GM18526 (cell line): ENCODE data around the gene CDCA5.
A peak's percentile ranks its signal among the peaks of the same experiment; 100 is the strongest.

Experiments
- POLR2A ChIP-seq: IDR thresholded peaks from 3 replicates; pipeline ENCODE4 v1.6.1; 2011; ENCODE audit not compliant: insufficient read length; ENCODE audit errors: extremely low read depth

Gene CDCA5

DNA sequence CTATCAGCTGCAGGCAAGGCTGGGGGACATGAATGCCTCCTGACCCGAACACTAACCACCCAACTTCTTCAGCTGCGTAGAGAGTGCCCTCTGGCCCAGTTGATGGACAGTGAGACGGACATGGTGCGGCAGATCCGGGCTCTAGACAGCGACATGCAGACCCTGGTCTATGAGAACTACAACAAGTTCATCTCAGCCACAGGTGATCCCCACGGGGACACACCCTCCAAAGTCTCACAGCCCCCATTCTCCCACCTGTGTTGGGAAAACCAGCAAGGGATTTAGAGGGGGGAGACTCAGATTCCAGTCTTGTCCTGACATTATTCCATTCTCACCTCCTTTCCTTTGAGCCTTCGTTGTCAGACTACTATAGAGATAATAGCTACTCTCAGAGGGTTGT is 13.1 kb upstream of the CDCA5 start:
- TF ChIP-seq POLR2A: no peak

DNA sequence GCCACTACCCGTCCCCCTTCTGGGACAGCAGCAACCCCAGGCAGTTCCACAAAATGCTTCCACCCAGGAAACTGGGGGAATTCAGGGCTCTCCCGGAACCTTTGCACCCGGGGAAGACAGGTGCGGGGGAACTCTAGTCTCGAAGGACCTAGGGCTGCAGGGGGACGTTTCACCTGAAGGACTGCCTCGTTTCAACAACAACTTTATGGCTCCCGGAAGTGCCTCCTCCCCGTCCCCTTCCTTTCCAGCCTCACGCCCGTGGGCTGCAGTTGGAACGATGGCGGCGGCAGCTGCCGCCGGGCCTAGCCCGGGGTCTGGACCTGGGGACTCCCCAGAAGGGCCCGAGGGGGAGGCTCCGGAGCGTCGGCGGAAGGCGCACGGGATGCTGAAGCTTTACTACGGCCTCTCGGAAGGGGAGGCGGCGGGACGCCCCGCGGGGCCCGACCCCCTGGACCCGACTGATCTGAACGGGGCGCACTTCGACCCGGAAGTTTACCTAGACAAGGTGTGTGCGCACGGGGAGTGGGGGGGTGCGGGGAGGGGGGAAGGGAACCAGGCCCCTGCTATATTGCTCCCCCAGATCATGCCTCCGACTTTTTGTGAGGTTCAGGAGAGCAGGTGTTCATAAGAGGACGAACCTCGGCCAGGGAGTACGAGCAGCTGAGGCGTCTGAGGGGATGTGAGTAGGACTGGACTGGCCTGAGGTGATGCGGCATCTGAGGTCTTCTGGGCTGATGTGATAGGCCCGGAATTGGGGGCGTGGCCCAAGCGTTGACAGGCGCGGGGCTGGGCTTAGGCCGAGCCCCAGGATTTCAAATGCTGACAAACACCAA is 12.3 kb upstream of the CDCA5 start, which contains the start of gene VPS51:
Gene VPS51, plus strand, starts transcription at position 241 of the 833 bp plus-strand sequence. Its CDS starts 37 bp downstream, at position 278.
- TF ChIP-seq POLR2A: peak; percentile 86

DNA sequence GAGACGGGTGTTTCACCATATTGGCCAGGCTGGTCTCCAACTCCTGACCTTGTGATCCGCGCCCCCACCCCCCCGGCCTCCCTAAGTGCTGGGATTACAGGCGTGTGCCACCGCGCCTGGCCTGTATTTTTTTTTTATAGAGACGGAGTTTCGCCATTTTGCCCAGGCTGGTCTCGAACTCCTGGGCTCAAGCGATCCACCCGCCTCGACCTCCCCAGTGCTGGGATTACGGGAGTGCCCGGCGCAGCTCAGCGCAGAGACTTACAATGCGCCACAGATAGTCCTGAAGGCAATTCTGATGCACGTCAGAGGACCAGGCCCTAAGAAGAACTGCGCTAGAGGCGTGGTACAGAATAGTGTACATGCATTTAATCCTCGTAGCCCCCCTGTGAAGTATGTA is 11.6 kb upstream of the CDCA5 start:
- TF ChIP-seq POLR2A: no peak

DNA sequence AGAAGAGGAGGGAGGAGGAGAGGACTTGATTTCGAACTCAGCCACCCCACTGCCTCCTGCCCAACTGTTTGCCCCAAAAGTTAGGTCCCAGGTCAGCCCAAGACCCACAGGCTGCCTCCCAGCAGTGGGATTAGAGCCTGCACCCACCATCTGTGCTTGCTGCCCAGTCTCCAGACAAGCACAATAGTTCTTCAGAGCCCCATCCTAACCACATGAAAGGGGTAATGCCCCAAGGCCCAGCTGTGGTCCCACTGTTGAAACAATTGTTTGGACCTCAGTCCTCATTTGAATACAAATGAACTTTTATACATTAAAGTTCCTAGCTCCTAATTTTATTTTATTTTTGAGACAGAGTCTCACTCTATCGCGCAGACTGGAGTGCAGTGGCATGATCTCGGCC is 6.8 kb upstream of the CDCA5 start:
- no peak for TF ChIP-seq POLR2A

DNA sequence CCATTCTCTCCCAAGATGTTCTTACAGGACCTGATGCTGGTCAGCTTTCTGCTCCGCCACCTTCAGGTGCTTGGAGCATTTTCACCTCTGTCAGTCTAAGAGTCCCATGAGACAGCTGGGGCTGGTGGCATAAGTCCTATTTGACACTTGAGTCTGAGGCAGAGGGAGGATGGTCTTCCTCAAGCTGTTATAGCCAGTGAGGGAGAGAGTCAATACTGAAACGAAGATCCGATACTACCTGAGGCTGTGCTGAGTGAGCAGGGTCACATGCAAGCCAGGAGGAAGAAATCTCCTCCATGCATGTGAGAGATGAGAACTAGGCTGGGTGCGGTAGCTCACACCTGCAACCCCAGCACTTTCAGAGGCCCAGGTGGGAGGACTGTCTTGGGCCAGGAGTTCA is 5.8 kb upstream of the CDCA5 start:
- no peak for TF ChIP-seq POLR2A

DNA sequence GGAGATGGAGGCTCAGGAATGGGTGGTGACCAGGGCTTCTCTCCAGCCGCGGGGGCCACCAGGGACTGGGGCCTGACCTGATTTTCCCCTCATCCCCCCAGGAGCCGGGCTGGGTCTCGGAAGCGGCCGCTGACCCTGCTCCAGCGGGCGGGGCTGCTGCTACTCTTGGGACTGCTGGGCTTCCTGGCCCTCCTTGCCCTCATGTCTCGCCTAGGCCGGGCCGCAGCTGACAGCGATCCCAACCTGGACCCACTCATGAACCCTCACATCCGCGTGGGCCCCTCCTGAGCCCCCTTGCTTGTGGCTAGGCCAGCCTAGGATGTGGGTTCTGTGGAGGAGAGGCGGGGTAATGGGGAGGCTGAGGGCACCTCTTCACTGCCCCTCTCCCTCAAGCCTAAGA is 4.0 kb upstream of the CDCA5 start:
- no peak for TF ChIP-seq POLR2A

DNA sequence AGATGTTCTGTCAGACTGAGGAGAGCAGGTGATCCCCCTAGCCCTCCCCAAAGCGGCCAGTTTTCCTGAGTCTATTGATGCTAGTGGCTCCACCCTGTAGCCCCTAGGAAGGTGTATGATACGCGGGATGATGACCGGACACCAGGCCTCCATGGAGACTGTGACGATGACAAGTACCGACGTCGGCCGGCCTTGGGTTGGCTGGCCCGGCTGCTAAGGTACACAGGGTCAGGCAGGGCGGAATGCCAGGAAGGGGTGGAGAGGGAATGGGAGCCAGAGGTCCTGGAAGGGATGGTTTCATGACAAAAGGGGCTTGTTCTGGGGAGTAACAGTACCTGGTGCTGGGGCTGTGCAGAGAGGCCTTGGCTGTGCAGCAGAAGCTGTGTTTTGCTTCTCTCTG is 3.4 kb upstream of the CDCA5 start:
- TF ChIP-seq POLR2A: no peak

DNA sequence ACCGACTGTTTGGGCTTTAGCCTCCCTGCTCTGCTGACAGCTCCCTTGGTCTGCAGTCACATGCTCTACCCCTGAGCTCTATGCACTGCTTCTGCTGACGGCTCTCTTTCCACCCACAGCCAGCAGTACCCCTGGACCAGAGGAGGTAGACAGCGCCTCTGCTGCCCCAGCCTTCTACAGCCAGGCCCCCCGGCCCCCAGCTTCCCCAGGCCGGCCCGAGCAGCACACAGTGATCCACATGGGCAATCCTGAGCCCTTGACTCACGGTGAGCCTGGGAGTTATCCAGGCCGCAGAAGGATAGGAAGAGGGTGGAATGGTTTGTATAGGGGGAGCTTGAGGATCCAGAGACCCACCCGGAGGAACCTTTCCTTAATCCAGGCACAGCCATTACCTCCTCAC is 3.0 kb upstream of the CDCA5 start:
- no peak for TF ChIP-seq POLR2A

DNA sequence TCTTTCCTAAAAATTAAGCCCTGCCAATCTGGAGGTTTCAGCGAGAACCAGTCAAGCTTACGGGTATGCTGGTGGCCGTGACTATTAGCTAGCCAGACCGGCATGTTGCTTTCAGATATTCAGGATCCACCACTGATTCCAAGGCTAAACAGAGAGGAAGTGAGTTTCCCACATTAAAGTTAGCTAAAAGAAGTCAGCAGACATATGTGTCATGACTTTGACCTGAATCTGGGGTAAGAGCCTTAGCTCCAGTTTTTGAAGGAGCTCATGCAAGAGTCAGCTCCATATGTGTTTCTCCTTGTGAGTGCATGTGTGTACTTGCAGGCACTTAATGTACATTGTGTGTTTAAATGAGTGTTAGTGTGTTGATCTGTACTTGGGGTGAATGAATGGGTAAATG is 1.6 kb upstream of the CDCA5 start:
- TF ChIP-seq POLR2A: no peak

DNA sequence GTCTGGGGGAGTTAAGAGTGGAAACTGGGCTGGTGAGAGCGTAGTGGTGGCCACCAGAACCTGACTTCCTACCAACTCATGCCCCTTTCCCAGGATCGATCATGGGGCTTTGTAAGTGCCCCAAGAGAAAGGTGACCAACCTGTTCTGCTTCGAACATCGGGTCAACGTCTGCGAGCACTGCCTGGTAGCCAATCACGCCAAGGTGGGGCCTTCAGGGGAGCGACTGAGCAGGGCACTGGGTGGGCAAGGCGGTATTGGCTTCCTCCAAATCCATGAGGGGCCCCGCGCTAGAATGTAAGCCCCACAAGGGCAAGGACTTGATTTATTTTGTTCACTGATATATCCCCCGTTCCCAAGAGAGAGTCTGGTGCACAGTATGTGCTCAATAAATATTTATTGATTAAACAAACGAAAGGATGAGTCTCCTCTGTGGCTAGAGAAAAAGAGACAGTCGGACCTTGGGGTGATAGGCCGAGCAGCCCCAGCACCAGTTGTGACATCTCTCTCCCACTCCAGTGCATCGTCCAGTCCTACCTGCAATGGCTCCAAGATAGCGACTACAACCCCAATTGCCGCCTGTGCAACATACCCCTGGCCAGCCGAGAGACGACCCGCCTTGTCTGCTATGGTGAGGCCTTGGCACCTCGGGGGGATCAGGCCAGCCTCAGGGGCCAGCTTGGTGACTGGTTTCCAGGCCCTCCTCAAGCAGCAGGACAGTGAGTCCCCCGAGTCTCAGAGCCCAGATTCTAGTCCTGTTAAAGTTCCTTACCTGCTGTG is 947 bp upstream of the CDCA5 start:
- no peak for TF ChIP-seq POLR2A

DNA sequence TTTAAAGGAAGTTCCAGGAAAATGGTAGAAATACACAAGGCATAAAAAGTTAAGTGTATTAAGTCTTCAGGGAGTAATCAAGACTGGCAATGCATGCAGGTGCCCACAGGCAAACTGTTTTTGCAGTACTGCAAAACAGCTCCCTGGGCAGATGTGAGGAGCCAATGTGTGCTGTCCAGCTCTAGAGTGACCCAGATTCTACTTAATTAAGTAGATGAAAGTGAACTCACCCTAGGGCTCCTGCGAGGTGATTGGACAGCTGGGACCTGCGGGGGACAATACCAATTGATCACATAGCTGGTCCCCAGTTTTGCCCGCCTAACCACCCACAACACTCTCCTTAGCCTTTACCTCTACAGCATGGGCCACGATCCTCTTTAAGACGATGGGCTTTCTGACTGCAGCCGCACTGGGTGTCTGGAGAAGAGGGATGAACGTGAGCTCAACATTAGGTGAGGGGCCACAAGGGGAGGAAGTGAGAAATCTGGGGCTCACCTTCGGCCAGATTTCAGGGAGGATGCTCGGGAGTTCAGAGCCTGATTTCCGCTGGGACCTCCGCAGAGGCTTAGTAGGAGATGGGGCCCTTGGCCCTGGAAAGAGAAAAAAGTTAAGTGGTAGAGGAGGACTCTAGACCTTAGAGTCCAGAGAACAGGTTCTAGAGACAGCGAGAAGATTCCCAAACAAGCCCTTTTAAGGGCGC is 556 bp downstream of the CDCA5 start:
- no peak for TF ChIP-seq POLR2A

DNA sequence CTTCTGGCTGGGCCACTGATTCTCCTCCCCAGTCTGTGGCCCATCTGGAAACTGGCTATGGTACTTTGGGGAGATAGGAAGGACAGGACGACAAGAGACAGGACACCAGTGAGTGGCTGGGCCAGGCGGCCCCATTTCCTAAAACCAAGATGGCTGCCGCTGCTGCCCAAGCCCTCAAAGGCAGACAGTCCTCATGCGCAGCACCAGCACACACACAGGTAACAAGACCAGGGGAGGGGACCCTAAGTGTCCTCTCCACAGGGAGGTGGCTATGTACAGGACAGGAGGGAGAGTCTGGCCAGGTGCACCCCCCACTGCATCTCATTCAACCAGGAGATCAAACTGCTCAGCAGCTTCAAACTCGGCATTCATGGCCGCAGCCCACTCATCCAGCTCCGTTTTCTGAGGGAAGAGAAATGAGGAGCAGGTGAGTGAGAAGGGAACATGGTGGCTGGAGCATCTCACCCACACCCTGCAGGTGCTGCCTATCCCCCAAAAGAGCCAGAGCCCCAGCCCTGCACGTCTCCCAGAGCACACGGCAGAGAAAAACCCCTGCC is 5.0 kb downstream of the CDCA5 start:
- no peak for TF ChIP-seq POLR2A

DNA sequence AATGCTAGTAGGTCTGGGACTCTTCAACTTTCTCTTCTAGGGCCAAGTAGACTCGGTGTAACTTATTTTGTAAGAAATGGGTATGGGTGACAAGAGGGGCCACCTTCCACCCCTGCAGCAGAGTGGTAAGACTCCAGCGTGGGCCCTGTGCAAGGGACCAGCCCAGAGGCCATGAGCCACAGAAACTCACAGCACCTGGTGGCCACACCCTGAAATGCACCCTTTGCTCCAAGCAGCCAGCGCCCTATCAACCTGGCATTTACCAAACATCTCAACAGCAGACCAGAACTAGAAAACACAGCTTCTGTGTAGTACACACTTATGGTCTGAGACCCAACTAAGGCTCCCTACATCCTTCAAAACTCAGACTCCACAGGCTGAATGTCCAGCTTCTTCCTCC is 5.7 kb downstream of the CDCA5 start:
- no peak for TF ChIP-seq POLR2A

DNA sequence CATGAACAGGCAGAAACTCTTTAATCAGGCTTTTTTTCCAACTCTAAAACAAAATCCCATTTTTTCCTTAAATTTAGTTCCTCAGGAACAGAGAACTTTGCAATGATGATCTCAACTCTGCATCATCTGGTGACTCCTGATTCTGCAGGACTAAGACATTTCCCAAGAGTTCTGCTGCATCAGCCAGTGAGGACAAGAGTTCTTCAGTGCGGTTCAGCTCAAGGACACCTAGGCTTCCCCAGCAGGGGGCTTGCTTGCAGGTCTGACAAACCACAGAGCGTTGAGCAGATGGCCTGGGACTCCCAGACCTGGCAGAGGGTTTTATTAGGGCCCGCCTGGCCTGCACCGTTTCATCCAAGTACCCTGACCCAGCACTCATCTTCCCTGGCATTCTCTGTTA is 6.4 kb downstream of the CDCA5 start:
- no peak for TF ChIP-seq POLR2A

DNA sequence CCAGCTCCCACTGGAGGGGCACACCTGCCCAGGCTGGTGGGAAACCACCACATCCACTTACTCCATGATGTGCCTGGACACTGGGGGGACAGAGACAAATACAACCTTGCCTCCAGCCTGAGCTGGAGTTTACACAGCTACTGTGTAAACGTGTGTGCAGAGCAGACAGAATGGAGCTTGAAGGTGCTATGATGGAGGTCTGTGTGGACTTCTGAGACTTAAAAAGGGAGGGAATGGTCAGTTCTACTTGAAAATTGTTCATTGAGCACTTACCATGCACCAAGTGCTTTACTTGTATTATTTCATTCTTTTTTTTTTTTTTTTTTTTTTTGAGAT is 11.2 kb downstream of the CDCA5 start:
- TF ChIP-seq POLR2A: no peak

DNA sequence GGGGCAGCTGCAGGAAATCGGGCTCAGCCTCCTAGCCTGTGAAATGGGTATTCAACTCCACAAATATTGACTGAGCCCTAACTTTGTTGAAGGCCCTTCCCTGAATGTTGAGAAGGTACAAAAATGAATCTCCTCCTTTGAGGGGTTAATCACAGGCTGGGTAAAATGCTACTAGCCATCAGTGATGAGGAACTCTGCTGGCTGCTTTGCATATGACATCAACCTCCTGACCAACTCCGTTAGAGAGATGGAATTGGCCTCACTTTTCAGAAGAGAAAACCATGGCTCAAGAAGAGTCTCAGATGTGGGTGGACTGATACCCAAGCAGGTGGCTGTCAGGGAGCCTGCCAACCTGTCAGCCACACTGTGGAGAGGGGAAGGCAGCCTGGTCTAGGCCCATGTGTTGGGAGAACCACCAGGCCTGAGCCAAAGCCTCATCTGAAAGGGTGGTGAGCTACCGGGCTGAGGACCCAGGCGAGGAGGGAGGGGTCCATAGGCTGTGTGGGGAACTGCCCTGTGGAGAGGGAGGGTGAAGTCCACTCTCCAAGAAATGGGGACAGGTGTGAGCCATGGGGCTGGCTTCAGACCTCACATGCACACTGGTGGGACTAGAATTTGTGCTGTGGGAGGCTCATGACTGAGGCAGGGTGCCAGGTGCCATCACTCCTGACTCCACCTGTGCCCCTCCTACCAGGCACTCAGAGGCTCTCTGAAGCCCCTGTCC is 11.8 kb downstream of the CDCA5 start:
- TF ChIP-seq POLR2A: no peak

DNA sequence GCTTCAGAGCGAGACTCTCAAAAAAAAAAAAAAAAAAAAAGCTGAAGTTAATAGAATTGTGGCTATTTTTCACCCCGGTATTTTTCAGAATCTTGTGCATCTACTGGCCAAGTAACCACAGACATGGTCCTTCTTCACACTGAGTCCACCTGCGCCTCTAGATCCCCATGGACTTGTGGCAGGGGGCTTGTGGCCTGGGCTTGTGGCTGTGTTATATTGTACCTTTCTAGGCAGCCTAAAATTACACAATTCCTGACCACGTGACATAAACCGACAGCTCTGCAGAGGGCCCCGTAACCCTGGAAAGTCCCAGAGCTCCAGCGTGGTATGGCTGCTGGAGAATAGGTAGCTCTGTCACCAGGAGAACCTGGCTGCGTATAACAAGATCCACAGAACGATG is 14.6 kb downstream of the CDCA5 start:
- TF ChIP-seq POLR2A: no peak
